Nephron progenitor cell (in vitro differentiated cells): ENCODE results near the gene DEXI.

Source experiments
- DNase-seq: peaks from one replicate; pipeline ENCODE4 v3.0.0; 2021
- H3K27ac Mint-ChIP-seq: 2 replicates; pipeline ENCODE4 v1.8.0; 2021; ENCODE audit warnings: mild to moderate bottlenecking, moderate library complexity, mixed read lengths
- H3K27me3 Mint-ChIP-seq: 2 replicates; pipeline ENCODE4 v1.8.0; 2021; ENCODE audit warnings: mild to moderate bottlenecking, low read depth, mixed read lengths; ENCODE audit not compliant: poor library complexity
- H3K36me3 Mint-ChIP-seq: 2 replicates; pipeline ENCODE4 v1.8.0; 2021; ENCODE audit warnings: low read depth, mixed read lengths
- H3K4me1 Mint-ChIP-seq: 2 replicates; pipeline ENCODE4 v1.8.0; 2021; ENCODE audit warnings: mixed read lengths
- H3K4me3 Mint-ChIP-seq: 2 replicates; pipeline ENCODE4 v1.8.0; 2021; ENCODE audit warnings: mild to moderate bottlenecking, moderate library complexity, mixed read lengths
- H3K9me3 Mint-ChIP-seq: 2 replicates; pipeline ENCODE4 v1.8.0; 2021; ENCODE audit warnings: mild to moderate bottlenecking, moderate library complexity, mixed read lengths
- CTCF ChIP-seq: fragments of 200-600 bp; sonication (generic); IDR thresholded peaks from 2 replicates; pipeline ENCODE4 v1.5.0; 2021; ENCODE audit warnings: antibody characterized with exemption

Gene DEXI

GRCh38 chr16:10949424-10949970 is 7.2 kb upstream of the DEXI start:
- H3K4me1 Mint-ChIP-seq = peaks cover 43% of the 10 kb centered on the region

DNA sequence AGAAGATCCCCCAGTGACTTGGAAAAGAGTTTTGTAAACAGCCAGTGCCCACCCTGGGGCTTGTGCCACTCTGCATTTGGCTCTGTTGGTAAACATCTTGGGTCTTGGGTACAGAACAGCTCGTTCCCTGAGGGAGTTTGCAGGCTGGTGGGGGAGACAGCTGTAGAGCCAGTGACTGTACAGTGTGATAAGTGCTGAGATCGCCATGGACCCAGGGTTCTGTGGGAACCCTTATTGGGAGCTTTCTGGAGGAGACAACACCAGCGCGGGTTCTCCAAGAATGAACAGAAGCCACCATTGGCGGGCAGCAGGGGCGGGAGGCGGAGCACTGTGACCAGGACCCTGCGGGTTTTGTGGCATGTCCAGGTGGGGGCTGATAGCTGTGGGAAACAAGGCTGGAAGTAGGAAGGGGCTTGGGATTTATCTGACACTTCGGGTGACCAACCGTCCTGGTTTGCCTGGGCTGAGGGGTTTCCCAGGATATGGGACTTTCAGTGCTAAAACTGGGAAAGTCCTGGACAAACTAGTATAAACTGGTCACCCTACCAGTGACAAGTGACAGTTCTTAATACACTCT is 5.0 kb upstream of the DEXI start:
- no peak for DNase-seq
- H3K36me3 Mint-ChIP-seq = no peaks in the 10 kb centered on the region
- no peak for TF ChIP-seq CTCF
- no peaks in the 10 kb centered on the region for H3K9me3 Mint-ChIP-seq
- no peak overlapping the region for H3K27ac Mint-ChIP-seq
- peaks cover 57% of the 10 kb centered on the region for H3K4me1 Mint-ChIP-seq
- H3K4me3 Mint-ChIP-seq = no peak overlapping the region
- peaks cover 3% of the 10 kb centered on the region for H3K27me3 Mint-ChIP-seq

More at GRCh38 chr16:10949424-10949970, 7.2 kb upstream of the DEXI start:
- Mint-ChIP-seq H3K27me3 (peaks cover 9% of the 10 kb centered on the region), H3K9me3 (no peaks in the 10 kb centered on the region), H3K4me3 (no peak overlapping the region), H3K27ac (no peak overlapping the region), H3K36me3 (no peaks in the 10 kb centered on the region)
- DNase-seq = peak; percentile 21
- no peak for TF ChIP-seq CTCF

DNA sequence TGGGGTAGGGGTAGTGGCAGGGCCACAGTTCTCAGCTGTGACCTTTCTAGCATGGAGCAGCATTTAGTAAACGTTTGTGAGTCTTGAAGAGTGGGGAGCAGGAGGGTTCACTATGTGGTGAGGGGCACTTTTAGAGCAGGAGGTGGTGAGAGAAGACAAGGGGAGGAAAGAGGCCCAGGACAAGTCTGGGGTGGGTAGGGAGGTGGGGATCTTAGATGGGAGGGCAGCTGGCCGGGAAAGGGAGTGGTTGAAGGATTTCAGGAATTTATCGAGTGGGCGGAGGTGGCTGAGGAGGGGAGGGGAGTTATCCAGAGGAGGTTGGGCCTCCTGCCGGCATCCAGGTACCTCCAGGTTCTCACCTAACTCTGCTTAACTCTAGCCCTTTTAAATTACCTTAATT is 4.0 kb upstream of the DEXI start:
- Mint-ChIP-seq H3K4me1 (peaks cover 57% of the 10 kb centered on the region), H3K36me3 (no peaks in the 10 kb centered on the region), H3K9me3 (no peaks in the 10 kb centered on the region), H3K27ac (no peak overlapping the region), H3K27me3 (peaks cover 3% of the 10 kb centered on the region), H3K4me3 (peak overlapping the region; percentile 89)
- DNase-seq = no peak
- TF ChIP-seq CTCF = no peak

GRCh38 chr16:10945065-10945787 is 3.0 kb upstream of the DEXI start:
- DNase-seq = no peak
- peaks cover 3% of the 10 kb centered on the region for H3K36me3 Mint-ChIP-seq
- peak overlapping the region; percentile 89 for H3K4me3 Mint-ChIP-seq
- H3K27ac Mint-ChIP-seq = peak overlapping the region; percentile 24
- TF ChIP-seq CTCF = no peak
- peaks cover 8% of the 10 kb centered on the region for H3K27me3 Mint-ChIP-seq
- H3K9me3 Mint-ChIP-seq = no peaks in the 10 kb centered on the region
- peaks cover 68% of the 10 kb centered on the region for H3K4me1 Mint-ChIP-seq

GRCh38 chr16:10944249-10945064 is 2.2 kb upstream of the DEXI start, which contains the start of gene CLEC16A:
Gene CLEC16A (plus strand): TSS chr16:10944564. CDS start chr16:10944718, 154 bp downstream.
- Mint-ChIP-seq H3K4me1 (peaks cover 69% of the 10 kb centered on the region), H3K9me3 (no peaks in the 10 kb centered on the region), H3K4me3 (peak within 1 kb of the TSS; percentile 89), H3K36me3 (peaks cover 7% of the 10 kb centered on the region), H3K27me3 (peaks cover 8% of the 10 kb centered on the region), H3K27ac (peak within 1 kb of the TSS; percentile 24)
- TF ChIP-seq CTCF = no peak
- DNase-seq = peak; percentile 97
